Mammary epithelial cell (primary cell): ENCODE measurements around the gene ZSCAN31.

Experiments used
- EZH2 ChIP-seq: IDR thresholded peaks from 2 replicates; pipeline ENCODE4 v1.6.1; 2012; ENCODE audit warnings: low read length, inconsistent platforms, borderline replicate concordance
- TF ChIP-seq, protein P1 (sequence below), 2 donors: IDR thresholded peaks in 1 of 2; conservative IDR thresholded peaks in 1 of 2; 2 replicates each; pipeline ENCODE4 v1.5.1; 2011 to 2012; ENCODE audit warnings: inconsistent platforms in 2 of 2, low read length in 2 of 2, mild to moderate bottlenecking in 2 of 2, control low read depth in 1 of 2, low read depth in 1 of 2; ENCODE audit not compliant: insufficient read depth in 1 of 2; ENCODE audit errors: extremely low read depth in 1 of 2

GRCh38 chr6:28340310-28341095, 4.6 kb upstream of the ZSCAN31 start:
- TF ChIP-seq, protein P1, sequence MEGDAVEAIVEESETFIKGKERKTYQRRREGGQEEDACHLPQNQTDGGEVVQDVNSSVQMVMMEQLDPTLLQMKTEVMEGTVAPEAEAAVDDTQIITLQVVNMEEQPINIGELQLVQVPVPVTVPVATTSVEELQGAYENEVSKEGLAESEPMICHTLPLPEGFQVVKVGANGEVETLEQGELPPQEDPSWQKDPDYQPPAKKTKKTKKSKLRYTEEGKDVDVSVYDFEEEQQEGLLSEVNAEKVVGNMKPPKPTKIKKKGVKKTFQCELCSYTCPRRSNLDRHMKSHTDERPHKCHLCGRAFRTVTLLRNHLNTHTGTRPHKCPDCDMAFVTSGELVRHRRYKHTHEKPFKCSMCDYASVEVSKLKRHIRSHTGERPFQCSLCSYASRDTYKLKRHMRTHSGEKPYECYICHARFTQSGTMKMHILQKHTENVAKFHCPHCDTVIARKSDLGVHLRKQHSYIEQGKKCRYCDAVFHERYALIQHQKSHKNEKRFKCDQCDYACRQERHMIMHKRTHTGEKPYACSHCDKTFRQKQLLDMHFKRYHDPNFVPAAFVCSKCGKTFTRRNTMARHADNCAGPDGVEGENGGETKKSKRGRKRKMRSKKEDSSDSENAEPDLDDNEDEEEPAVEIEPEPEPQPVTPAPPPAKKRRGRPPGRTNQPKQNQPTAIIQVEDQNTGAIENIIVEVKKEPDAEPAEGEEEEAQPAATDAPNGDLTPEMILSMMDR (conservative IDR thresholded peaks at IDR 0.05 in 1 of 2, IDR thresholded peaks at IDR 0.05 in 1 of 2; ENCODE audit: extremely low read depth in 1 of 2, insufficient read depth in 1 of 2, low read depth in 1 of 2, low read length in 2 of 2): no peak
- TF ChIP-seq EZH2: no peak
